H9 (cell line): ENCODE results near the gene NFXL1. TPM values are rescaled to one million over a fixed set of nuclear protein-coding genes. Genes with fewer than 3 reads are reported as not detected.

ENCODE experiments used
- DNase-seq: peaks from one replicate; pipeline ENCODE4 v3.0.0-alpha.2; 2017
- H2AFZ ChIP-seq: one replicate; pipeline ENCODE4 v1.6.1; 2013; ENCODE audit warnings: mild to moderate bottlenecking, low read length, control low read depth, moderate library complexity
- H2AK5ac ChIP-seq: 2 replicates; pipeline ENCODE4 v1.6.1; 2013; ENCODE audit warnings: low read length, control low read depth, mixed read lengths; ENCODE audit not compliant: insufficient read length
- H2BK120ac ChIP-seq: one replicate; pipeline ENCODE4 v1.6.1; 2013; ENCODE audit warnings: low read depth, mild to moderate bottlenecking, low read length, control low read depth, inconsistent platforms; ENCODE audit not compliant: poor library complexity, severe bottlenecking
- H2BK12ac ChIP-seq: 2 replicates; pipeline ENCODE4 v1.6.1; 2013; ENCODE audit warnings: low read length, control low read depth, mixed read lengths, low read depth; ENCODE audit not compliant: insufficient read length
- H2BK15ac ChIP-seq: 2 replicates; pipeline ENCODE4 v1.6.1; 2013; ENCODE audit warnings: low read depth, low read length, control low read depth
- H2BK20ac ChIP-seq: one replicate; pipeline ENCODE4 v1.6.1; 2013; ENCODE audit warnings: low read depth, mild to moderate bottlenecking, low read length, control low read depth, inconsistent platforms; ENCODE audit not compliant: poor library complexity, severe bottlenecking
- H2BK5ac ChIP-seq: 2 replicates; pipeline ENCODE4 v1.6.1; 2013; ENCODE audit warnings: low read length, control low read depth, mixed read lengths; ENCODE audit not compliant: insufficient read length
- H3K14ac ChIP-seq: 2 replicates; pipeline ENCODE4 v1.6.1; 2013; ENCODE audit warnings: low read length, control low read depth; ENCODE audit not compliant: insufficient read depth
- H3K18ac ChIP-seq: 2 replicates; pipeline ENCODE4 v1.6.1; 2013; ENCODE audit warnings: low read depth, mild to moderate bottlenecking, mixed read lengths, low read length, control low read depth; ENCODE audit not compliant: insufficient read length
- H3K23ac ChIP-seq: 2 replicates; pipeline ENCODE4 v1.6.1; 2013; ENCODE audit warnings: low read length, control low read depth, mixed read lengths, low read depth; ENCODE audit not compliant: insufficient read length
- H3K23me2 ChIP-seq: 2 replicates; pipeline ENCODE4 v1.6.1; 2013; ENCODE audit warnings: low read depth, mild to moderate bottlenecking, mixed read lengths, low read length, control low read depth; ENCODE audit not compliant: insufficient read length, poor library complexity, severe bottlenecking
- H3K27ac ChIP-seq: 2 replicates; pipeline ENCODE4 v1.5.1; 2013; ENCODE audit warnings: low read length, control low read depth, mixed read lengths, low read depth; ENCODE audit not compliant: insufficient read length
- H3K27me3 ChIP-seq: 2 replicates; pipeline ENCODE4 v1.6.1; 2013; ENCODE audit warnings: low read length, control low read depth, inconsistent platforms; ENCODE audit not compliant: insufficient read depth
- H3K4ac ChIP-seq: 2 replicates; pipeline ENCODE4 v1.6.1; 2013; ENCODE audit warnings: low read depth, mild to moderate bottlenecking, control low read depth, inconsistent platforms, low read length, moderate library complexity
- H3K4me1 ChIP-seq: 2 replicates; pipeline ENCODE4 v1.6.1; 2013; ENCODE audit warnings: low read length, control low read depth, inconsistent platforms; ENCODE audit not compliant: insufficient read depth
- H3K4me2 ChIP-seq: 2 replicates; pipeline ENCODE4 v1.6.1; 2013; ENCODE audit warnings: low read length, control low read depth, mixed read lengths; ENCODE audit not compliant: insufficient read length, insufficient read depth
- H3K56ac ChIP-seq: 2 replicates; pipeline ENCODE4 v1.6.1; 2013; ENCODE audit warnings: low read depth, mild to moderate bottlenecking, mixed read lengths, low read length, control low read depth; ENCODE audit not compliant: insufficient read length
- H3K79me1 ChIP-seq: 2 replicates; pipeline ENCODE4 v1.6.1; 2013; ENCODE audit warnings: low read depth, mild to moderate bottlenecking, moderate library complexity, low read length, control low read depth, inconsistent platforms; ENCODE audit not compliant: insufficient read depth, poor library complexity, severe bottlenecking
- H3K79me2 ChIP-seq: 2 replicates; pipeline ENCODE4 v1.6.1; 2013; ENCODE audit warnings: low read length, control low read depth, inconsistent platforms; ENCODE audit not compliant: insufficient read depth
- H3K9ac ChIP-seq: 2 replicates; pipeline ENCODE4 v1.6.1; 2013; ENCODE audit warnings: low read length, control low read depth, mixed read lengths; ENCODE audit not compliant: insufficient read length; ENCODE audit errors: extremely low read depth
- H3K9me3 ChIP-seq: one replicate; pipeline ENCODE4 v1.6.1; 2013; ENCODE audit warnings: low read depth, low read length, inconsistent platforms; ENCODE audit not compliant: control insufficient read depth
- H3T11ph ChIP-seq: one replicate; pipeline ENCODE4 v1.6.1; 2013; ENCODE audit warnings: mild to moderate bottlenecking, low read length, control low read depth, inconsistent platforms
- H4K20me1 ChIP-seq: one replicate; pipeline ENCODE4 v1.6.1; 2013; ENCODE audit not compliant: control insufficient read depth, insufficient read length, insufficient read depth
- H4K5ac ChIP-seq: 2 replicates; pipeline ENCODE4 v1.6.1; 2013; ENCODE audit warnings: low read depth, mild to moderate bottlenecking, mixed read lengths, low read length, control low read depth; ENCODE audit not compliant: insufficient read length
- H4K8ac ChIP-seq: replicated peaks from 2 replicates; pipeline ENCODE4 v1.6.1; 2013; ENCODE audit warnings: low read length, control low read depth, mixed read lengths, low read depth; ENCODE audit not compliant: insufficient read length
- H4K91ac ChIP-seq: 2 replicates; pipeline ENCODE4 v1.6.1; 2013; ENCODE audit warnings: low read depth, mild to moderate bottlenecking, moderate library complexity, mixed read lengths, low read length, control low read depth; ENCODE audit not compliant: insufficient read length
- H3K27ac Mint-ChIP-seq, 3 experiments: 2 replicates in 2 of 3; 3 replicates in 1 of 3; pipeline ENCODE4 v1.8.0; 2020 to 2021; ENCODE audit warnings: mixed read lengths in 3 of 3, mild to moderate bottlenecking in 1 of 3, moderate library complexity in 1 of 3
- H3K27me3 Mint-ChIP-seq: 2 replicates; pipeline ENCODE4 v1.8.0; 2021; ENCODE audit warnings: low read depth, mild to moderate bottlenecking, moderate library complexity, mixed read lengths
- H3K36me3 Mint-ChIP-seq, 3 experiments: 2 replicates in 2 of 3; 3 replicates in 1 of 3; pipeline ENCODE4 v1.8.0; 2020 to 2021; ENCODE audit warnings: low read depth in 3 of 3, mixed read lengths in 3 of 3; ENCODE audit not compliant: insufficient read depth in 1 of 3
- H3K4me1 Mint-ChIP-seq, 2 experiments: 2 replicates each; pipeline ENCODE4 v1.8.0; 2020; ENCODE audit warnings: mixed read lengths in 2 of 2
- H3K4me3 Mint-ChIP-seq, 2 experiments: 2 replicates in 1 of 2; 3 replicates in 1 of 2; pipeline ENCODE4 v1.8.0; 2020 to 2021; ENCODE audit warnings: mild to moderate bottlenecking in 2 of 2, mixed read lengths in 2 of 2, moderate library complexity in 1 of 2
- H3K9me3 Mint-ChIP-seq, 2 experiments: 2 replicates in 1 of 2; 3 replicates in 1 of 2; pipeline ENCODE4 v1.8.0; 2020; ENCODE audit warnings: mild to moderate bottlenecking in 2 of 2, mixed read lengths in 2 of 2, moderate library complexity in 1 of 2
- WGBS: extraction: QIAGEN DNeasy Blood & Tissue Kit; methylation state at CpG from one replicate; pipeline ENCODE4 v1.1.7; 2013; ENCODE audit warnings: missing lambda C conversion rate, low lambda C conversion rate, mixed read lengths; ENCODE audit not compliant: insufficient read length; ENCODE audit errors: extremely low coverage; 5-methylcytosine and 5-hydroxymethylcytosine counted together
- total RNA-seq: library from RNA; stranded (reverse); gene quantifications from 2 replicates; pipeline ENCODE4 v1.2.1, GENCODE V29; 2021
- TF ChIP-seq, protein P1 (sequence below): fragments of 200-600 bp; sonication (generic); conservative IDR thresholded peaks from 3 replicates; pipeline ENCODE4 v1.8.0; 2021; ENCODE audit warnings: antibody characterized with exemption, mild to moderate bottlenecking

NFXL1 gene
- total RNA-seq, 1 experiment from 2014 or later, result 33.8 TPM

- no peaks in the 10 kb centered on the region for H3K27me3 ChIP-seq
- no peak overlapping the region for H2BK20ac ChIP-seq
- H2BK120ac ChIP-seq, result no peak overlapping the region
- H3K56ac ChIP-seq, result no peak overlapping the region
- H4K20me1 ChIP-seq, result no peaks in the 10 kb centered on the region
- H2AK5ac ChIP-seq, result no peak overlapping the region
- H3K14ac ChIP-seq, result no peak overlapping the region
- Mint-ChIP-seq H3K27ac (no peak overlapping the region), H3K4me1 (peaks cover 9 to 10% of the 10 kb centered on the region in 2 experiments), H3K36me3 (peaks cover 0 to under 1% (median 0%) of the 10 kb centered on the region in 3 experiments; a peak in 3 of 7 replicates), H3K4me3 (no peak overlapping the region), H3K9me3 (peaks cover under 1% of the 10 kb centered on the region in 2 experiments; a peak in 2 of 5 replicates), H3K27me3 (no peaks in the 10 kb centered on the region; the same call in 1 of the 2 replicates)
- WGBS, result no CpG with 5 or more reads among the region's 2 CpGs
- DNase-seq, result no peak
- H3K4ac ChIP-seq, result no peak overlapping the region
- H3K27ac ChIP-seq, result no peak overlapping the region
- H3K9ac ChIP-seq, result no peak overlapping the region
- H2BK5ac ChIP-seq, result no peak overlapping the region
- no peak overlapping the region for H4K8ac ChIP-seq
- no peak overlapping the region for H3K23ac ChIP-seq
- H4K91ac ChIP-seq, result no peak overlapping the region
- no peak overlapping the region for H4K5ac ChIP-seq
- H3K79me2 ChIP-seq, result no peaks in the 10 kb centered on the region
- no peak overlapping the region for H3K18ac ChIP-seq
- H3K79me1 ChIP-seq, result no peaks in the 10 kb centered on the region
- H3K4me1 ChIP-seq, result no peaks in the 10 kb centered on the region
- H3K9me3 ChIP-seq, result no peaks in the 10 kb centered on the region
- no peak overlapping the region for H3T11ph ChIP-seq
- H3K4me2 ChIP-seq, result no peak overlapping the region
- no peak overlapping the region for H2BK12ac ChIP-seq
- H2BK15ac ChIP-seq, result no peak overlapping the region
- TF ChIP-seq, protein P1, sequence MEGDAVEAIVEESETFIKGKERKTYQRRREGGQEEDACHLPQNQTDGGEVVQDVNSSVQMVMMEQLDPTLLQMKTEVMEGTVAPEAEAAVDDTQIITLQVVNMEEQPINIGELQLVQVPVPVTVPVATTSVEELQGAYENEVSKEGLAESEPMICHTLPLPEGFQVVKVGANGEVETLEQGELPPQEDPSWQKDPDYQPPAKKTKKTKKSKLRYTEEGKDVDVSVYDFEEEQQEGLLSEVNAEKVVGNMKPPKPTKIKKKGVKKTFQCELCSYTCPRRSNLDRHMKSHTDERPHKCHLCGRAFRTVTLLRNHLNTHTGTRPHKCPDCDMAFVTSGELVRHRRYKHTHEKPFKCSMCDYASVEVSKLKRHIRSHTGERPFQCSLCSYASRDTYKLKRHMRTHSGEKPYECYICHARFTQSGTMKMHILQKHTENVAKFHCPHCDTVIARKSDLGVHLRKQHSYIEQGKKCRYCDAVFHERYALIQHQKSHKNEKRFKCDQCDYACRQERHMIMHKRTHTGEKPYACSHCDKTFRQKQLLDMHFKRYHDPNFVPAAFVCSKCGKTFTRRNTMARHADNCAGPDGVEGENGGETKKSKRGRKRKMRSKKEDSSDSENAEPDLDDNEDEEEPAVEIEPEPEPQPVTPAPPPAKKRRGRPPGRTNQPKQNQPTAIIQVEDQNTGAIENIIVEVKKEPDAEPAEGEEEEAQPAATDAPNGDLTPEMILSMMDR, result no peak
- H3K23me2 ChIP-seq, result no peaks in the 10 kb centered on the region
- no peak overlapping the region for H2AFZ ChIP-seq
Observed at GRCh38 chr4:47827343-47828047, 86.9 kb downstream of the NFXL1 start.
